OCI-LY1 (cell line): ENCODE results near the gene GHRL.
A peak's percentile ranks its signal among the peaks of the same experiment; 100 is the strongest.

Experiments used
- H2AFZ ChIP-seq: fragments of 200-600 bp; sonication (generic), shearing (Covaris generic); 2 replicates; pipeline ENCODE4 v1.6.0; 2014; ENCODE audit warnings: antibody characterized with exemption, mild to moderate bottlenecking, low read length
- H3F3A ChIP-seq: fragments of 200-600 bp; sonication (generic), shearing (Covaris generic); 2 replicates; pipeline ENCODE4 v1.6.0; 2014; ENCODE audit warnings: mild to moderate bottlenecking, antibody characterized with exemption, low read length, moderate library complexity; ENCODE audit not compliant: insufficient read depth
- H3K27ac ChIP-seq: fragments of 200-600 bp; sonication (generic); 2 replicates; pipeline ENCODE4 v1.5.1; 2014; ENCODE audit warnings: low read length, mixed run types, mild to moderate bottlenecking, low read depth; ENCODE audit not compliant: poor library complexity, severe bottlenecking
- H3K27me3 ChIP-seq: fragments of 200-600 bp; sonication (generic); 2 replicates; pipeline ENCODE4 v1.6.0; 2014; ENCODE audit warnings: antibody characterized with exemption, mild to moderate bottlenecking, low read length, moderate library complexity; ENCODE audit not compliant: insufficient read depth
- H3K36me3 ChIP-seq: fragments of 200-600 bp; sonication (generic); 2 replicates; pipeline ENCODE4 v1.6.1; 2014; ENCODE audit warnings: mild to moderate bottlenecking, antibody characterized with exemption, low read length, moderate library complexity, mixed read lengths; ENCODE audit not compliant: insufficient read depth
- H3K4me1 ChIP-seq: fragments of 200-600 bp; sonication (generic); 2 replicates; pipeline ENCODE4 v1.5.1; 2014; ENCODE audit warnings: mild to moderate bottlenecking, low read length, moderate library complexity; ENCODE audit not compliant: insufficient read depth, severe bottlenecking
- H3K4me2 ChIP-seq: fragments of 200-600 bp; sonication (generic), shearing (Covaris generic); 2 replicates; pipeline ENCODE4 v1.6.1; 2014; ENCODE audit warnings: low read length
- H3K4me3 ChIP-seq: fragments of 200-600 bp; sonication (generic); 2 replicates; pipeline ENCODE4 v1.5.1; 2014; ENCODE audit warnings: low read length, low read depth, mild to moderate bottlenecking, mixed read lengths; ENCODE audit not compliant: poor library complexity, severe bottlenecking
- H3K79me2 ChIP-seq: fragments of 200-600 bp; shearing (Covaris generic); 2 replicates; pipeline ENCODE4 v1.6.1; 2016; ENCODE audit warnings: mixed run types, low read length, mixed read lengths; ENCODE audit not compliant: insufficient read depth
- H3K9ac ChIP-seq: fragments of 200-600 bp; sonication (generic), shearing (Covaris generic); 2 replicates; pipeline ENCODE4 v1.6.1; 2014; ENCODE audit warnings: mild to moderate bottlenecking, low read length, mixed read lengths
- H3K9me2 ChIP-seq: fragments of 200-600 bp; sonication (generic), shearing (Covaris generic); 2 replicates; pipeline ENCODE4 v1.6.1; 2014; ENCODE audit warnings: low read depth, mild to moderate bottlenecking, low read length, mixed read lengths
- H3K9me3 ChIP-seq: fragments of 200-600 bp; shearing (Covaris generic); 2 replicates; pipeline ENCODE4 v1.6.1; 2014; ENCODE audit warnings: low read length, mixed read lengths
- H4K20me1 ChIP-seq: fragments of 200-600 bp; sonication (generic), shearing (Covaris generic); 2 replicates; pipeline ENCODE4 v1.6.0; 2016; ENCODE audit warnings: mild to moderate bottlenecking, low read length; ENCODE audit not compliant: insufficient read depth
- EZH2 ChIP-seq: fragments of 200-600 bp; sonication (generic), shearing (Covaris generic); IDR thresholded peaks from 2 replicates; pipeline ENCODE4 v1.8.0; 2017; ENCODE audit warnings: borderline replicate concordance, mixed run types, mild to moderate bottlenecking, antibody characterized with exemption, low read length, moderate library complexity, mixed read lengths
- TF ChIP-seq, protein P1 (sequence below): fragments of 200-600 bp; sonication (generic), shearing (Covaris generic); IDR thresholded peaks from 2 replicates; pipeline ENCODE4 v1.5.1; 2017; ENCODE audit warnings: mild to moderate bottlenecking, antibody characterized with exemption, low read length, moderate library complexity, mixed read lengths

GHRL gene

DNA sequence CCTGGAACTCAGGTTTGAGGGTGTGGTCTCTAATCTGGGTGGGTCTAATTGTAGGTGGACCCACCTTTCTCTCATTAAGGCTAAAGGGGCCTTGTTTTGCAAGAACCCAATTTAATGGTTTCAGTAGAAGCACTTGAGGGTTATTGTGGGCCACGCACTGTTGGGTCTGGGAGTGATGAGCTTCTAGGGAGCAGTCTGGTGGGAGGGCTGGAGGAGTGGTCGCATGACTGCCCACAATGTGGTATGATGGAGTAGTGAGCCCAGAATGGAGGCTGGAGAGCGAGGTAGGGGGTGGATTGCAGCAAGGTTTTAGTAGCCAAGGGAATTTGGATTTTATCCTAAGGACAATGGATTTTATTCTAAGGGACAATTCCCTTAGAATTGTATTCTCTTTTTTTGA, 41.7 kb downstream of the GHRL start:
- H3K4me1 ChIP-seq: peaks cover 29% of the 10 kb centered on the region
- peak overlapping the region; percentile 73 for H3K4me2 ChIP-seq
- H4K20me1 ChIP-seq: no peaks in the 10 kb centered on the region
- no peak overlapping the region for H2AFZ ChIP-seq
- H3K9ac ChIP-seq: peak overlapping the region; percentile 99; the same call in 1 of the 2 replicates
- no peak for TF ChIP-seq EZH2
- TF ChIP-seq, protein P1, sequence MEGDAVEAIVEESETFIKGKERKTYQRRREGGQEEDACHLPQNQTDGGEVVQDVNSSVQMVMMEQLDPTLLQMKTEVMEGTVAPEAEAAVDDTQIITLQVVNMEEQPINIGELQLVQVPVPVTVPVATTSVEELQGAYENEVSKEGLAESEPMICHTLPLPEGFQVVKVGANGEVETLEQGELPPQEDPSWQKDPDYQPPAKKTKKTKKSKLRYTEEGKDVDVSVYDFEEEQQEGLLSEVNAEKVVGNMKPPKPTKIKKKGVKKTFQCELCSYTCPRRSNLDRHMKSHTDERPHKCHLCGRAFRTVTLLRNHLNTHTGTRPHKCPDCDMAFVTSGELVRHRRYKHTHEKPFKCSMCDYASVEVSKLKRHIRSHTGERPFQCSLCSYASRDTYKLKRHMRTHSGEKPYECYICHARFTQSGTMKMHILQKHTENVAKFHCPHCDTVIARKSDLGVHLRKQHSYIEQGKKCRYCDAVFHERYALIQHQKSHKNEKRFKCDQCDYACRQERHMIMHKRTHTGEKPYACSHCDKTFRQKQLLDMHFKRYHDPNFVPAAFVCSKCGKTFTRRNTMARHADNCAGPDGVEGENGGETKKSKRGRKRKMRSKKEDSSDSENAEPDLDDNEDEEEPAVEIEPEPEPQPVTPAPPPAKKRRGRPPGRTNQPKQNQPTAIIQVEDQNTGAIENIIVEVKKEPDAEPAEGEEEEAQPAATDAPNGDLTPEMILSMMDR: no peak
- no peaks in the 10 kb centered on the region for H3K9me3 ChIP-seq
- H3F3A ChIP-seq: no peaks in the 10 kb centered on the region
- peaks cover 64% of the 10 kb centered on the region for H3K79me2 ChIP-seq
- peaks cover 61% of the 10 kb centered on the region for H3K36me3 ChIP-seq
- H3K27me3 ChIP-seq: no peaks in the 10 kb centered on the region
- no peak overlapping the region for H3K27ac ChIP-seq
- no peaks in the 10 kb centered on the region for H3K9me2 ChIP-seq
- peak overlapping the region; percentile 99 for H3K4me3 ChIP-seq

DNA sequence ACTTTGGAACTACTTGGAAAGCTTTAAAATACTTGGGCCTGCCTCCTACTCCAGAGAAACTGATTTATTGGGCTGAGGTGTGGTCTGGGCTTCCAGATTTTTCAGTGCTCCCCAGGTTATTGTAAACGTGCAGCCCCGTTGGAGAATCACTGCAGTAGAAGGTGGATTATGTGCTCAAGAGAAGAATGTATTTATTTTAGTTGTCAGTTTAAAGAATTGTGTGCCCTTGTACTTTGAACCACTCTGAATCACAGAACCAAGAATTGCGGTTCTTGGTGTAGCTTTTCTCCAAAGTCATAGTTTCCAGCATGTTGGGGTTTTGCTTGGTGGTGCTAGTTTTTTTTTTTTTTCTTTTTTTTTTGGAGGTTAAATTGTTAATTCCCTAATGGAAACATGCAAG, 42.9 kb downstream of the GHRL start:
- H3K79me2 ChIP-seq: peaks cover 55% of the 10 kb centered on the region

DNA sequence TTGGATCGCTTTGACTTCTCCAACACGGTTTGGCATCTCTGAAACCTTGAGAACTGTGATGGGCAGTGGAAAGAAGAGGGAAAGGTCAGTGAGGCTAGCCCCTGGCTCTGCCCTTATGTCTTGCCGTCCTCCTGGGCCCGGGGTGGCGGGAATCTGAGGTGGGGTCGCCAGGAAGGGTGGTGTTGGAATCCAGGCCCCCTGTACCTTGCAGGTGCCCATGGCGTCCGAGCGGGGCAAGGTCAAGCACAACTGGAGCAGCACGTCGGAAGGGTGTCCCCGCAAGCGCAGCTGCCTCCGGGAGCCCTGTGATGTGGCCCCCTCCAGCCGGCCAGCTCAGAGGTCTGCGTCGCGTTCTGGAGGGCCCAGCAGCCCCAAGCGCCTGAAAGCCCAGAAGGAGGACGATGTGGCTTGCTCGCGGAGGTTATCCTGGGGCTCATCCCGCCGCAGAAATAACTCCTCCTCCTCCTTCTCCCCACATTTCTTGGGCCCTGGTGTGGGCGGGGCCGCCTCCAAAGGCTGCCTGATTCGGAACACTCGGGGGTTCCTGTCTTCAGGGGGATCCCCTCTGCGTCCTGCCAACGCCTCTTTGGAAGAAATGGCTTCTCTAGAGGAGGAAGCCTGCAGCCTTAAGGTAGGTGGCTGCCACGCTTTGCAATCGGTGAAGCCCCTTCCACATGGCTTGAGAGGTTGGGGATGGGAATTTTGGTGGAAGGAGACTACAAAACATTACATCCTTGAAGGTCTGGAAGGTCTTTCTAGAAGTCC, 43.6 kb downstream of the GHRL start:
- Histone ChIP-seq H3K27ac (peak overlapping the region; percentile 80), H4K20me1 (no peaks in the 10 kb centered on the region), H3K4me2 (peak overlapping the region; percentile 73), H3K9me2 (no peaks in the 10 kb centered on the region), H3K36me3 (peaks cover 61% of the 10 kb centered on the region), H3K9me3 (peaks cover 14% of the 10 kb centered on the region), H2AFZ (no peak overlapping the region), H3K79me2 (peaks cover 49% of the 10 kb centered on the region), H3K9ac (peak overlapping the region; percentile 99), H3F3A (no peaks in the 10 kb centered on the region), H3K27me3 (no peaks in the 10 kb centered on the region), H3K4me1 (peaks cover 29% of the 10 kb centered on the region), H3K4me3 (peak overlapping the region; percentile 99)
- no peak for TF ChIP-seq EZH2
- TF ChIP-seq, protein P1: no peak

More for the DNA sequence above, 42.9 kb downstream of the GHRL start:
- TF ChIP-seq EZH2: no peak
- TF ChIP-seq, protein P1: no peak
- Histone ChIP-seq H3K9me2 (no peaks in the 10 kb centered on the region), H3K9ac (peak overlapping the region; percentile 99), H4K20me1 (no peaks in the 10 kb centered on the region), H3K27me3 (no peaks in the 10 kb centered on the region), H3K27ac (peak overlapping the region; percentile 80), H3K4me2 (peak overlapping the region; percentile 73), H3K9me3 (peaks cover 7% of the 10 kb centered on the region; the same call in 1 of the 2 replicates), H2AFZ (no peak overlapping the region), H3K4me1 (peaks cover 29% of the 10 kb centered on the region), H3K36me3 (peaks cover 61% of the 10 kb centered on the region), H3K4me3 (peak overlapping the region; percentile 99), H3F3A (no peaks in the 10 kb centered on the region)
